H9 (cell line): ENCODE measurements around the gene TENM4. TPM values are rescaled to one million over a fixed set of nuclear protein-coding genes. Genes with fewer than 3 reads are reported as not detected.
A peak's percentile ranks its signal among the peaks of the same experiment; 100 is the strongest.

Source experiments
- DNase-seq: peaks from one replicate; pipeline ENCODE4 v3.0.0-alpha.2; 2017
- H2AFZ ChIP-seq: one replicate; pipeline ENCODE4 v1.6.1; 2013; ENCODE audit warnings: mild to moderate bottlenecking, low read length, control low read depth, moderate library complexity
- H2AK5ac ChIP-seq: 2 replicates; pipeline ENCODE4 v1.6.1; 2013; ENCODE audit warnings: low read length, control low read depth, mixed read lengths; ENCODE audit not compliant: insufficient read length
- H2BK120ac ChIP-seq: one replicate; pipeline ENCODE4 v1.6.1; 2013; ENCODE audit warnings: low read depth, mild to moderate bottlenecking, low read length, control low read depth, inconsistent platforms; ENCODE audit not compliant: poor library complexity, severe bottlenecking
- H2BK12ac ChIP-seq: 2 replicates; pipeline ENCODE4 v1.6.1; 2013; ENCODE audit warnings: low read length, control low read depth, mixed read lengths, low read depth; ENCODE audit not compliant: insufficient read length
- H2BK15ac ChIP-seq: 2 replicates; pipeline ENCODE4 v1.6.1; 2013; ENCODE audit warnings: low read depth, low read length, control low read depth
- H2BK20ac ChIP-seq: one replicate; pipeline ENCODE4 v1.6.1; 2013; ENCODE audit warnings: low read depth, mild to moderate bottlenecking, low read length, control low read depth, inconsistent platforms; ENCODE audit not compliant: poor library complexity, severe bottlenecking
- H2BK5ac ChIP-seq: 2 replicates; pipeline ENCODE4 v1.6.1; 2013; ENCODE audit warnings: low read length, control low read depth, mixed read lengths; ENCODE audit not compliant: insufficient read length
- H3K14ac ChIP-seq: 2 replicates; pipeline ENCODE4 v1.6.1; 2013; ENCODE audit warnings: low read length, control low read depth; ENCODE audit not compliant: insufficient read depth
- H3K18ac ChIP-seq: 2 replicates; pipeline ENCODE4 v1.6.1; 2013; ENCODE audit warnings: low read depth, mild to moderate bottlenecking, mixed read lengths, low read length, control low read depth; ENCODE audit not compliant: insufficient read length
- H3K23ac ChIP-seq: 2 replicates; pipeline ENCODE4 v1.6.1; 2013; ENCODE audit warnings: low read length, control low read depth, mixed read lengths, low read depth; ENCODE audit not compliant: insufficient read length
- H3K23me2 ChIP-seq: 2 replicates; pipeline ENCODE4 v1.6.1; 2013; ENCODE audit warnings: low read depth, mild to moderate bottlenecking, mixed read lengths, low read length, control low read depth; ENCODE audit not compliant: insufficient read length, poor library complexity, severe bottlenecking
- H3K27ac ChIP-seq: 2 replicates; pipeline ENCODE4 v1.5.1; 2013; ENCODE audit warnings: low read length, control low read depth, mixed read lengths, low read depth; ENCODE audit not compliant: insufficient read length
- H3K27me3 ChIP-seq: 2 replicates; pipeline ENCODE4 v1.6.1; 2013; ENCODE audit warnings: low read length, control low read depth, inconsistent platforms; ENCODE audit not compliant: insufficient read depth
- H3K4ac ChIP-seq: 2 replicates; pipeline ENCODE4 v1.6.1; 2013; ENCODE audit warnings: low read depth, mild to moderate bottlenecking, control low read depth, inconsistent platforms, low read length, moderate library complexity
- H3K4me1 ChIP-seq: 2 replicates; pipeline ENCODE4 v1.6.1; 2013; ENCODE audit warnings: low read length, control low read depth, inconsistent platforms; ENCODE audit not compliant: insufficient read depth
- H3K4me2 ChIP-seq: 2 replicates; pipeline ENCODE4 v1.6.1; 2013; ENCODE audit warnings: low read length, control low read depth, mixed read lengths; ENCODE audit not compliant: insufficient read length, insufficient read depth
- H3K56ac ChIP-seq: 2 replicates; pipeline ENCODE4 v1.6.1; 2013; ENCODE audit warnings: low read depth, mild to moderate bottlenecking, mixed read lengths, low read length, control low read depth; ENCODE audit not compliant: insufficient read length
- H3K79me1 ChIP-seq: 2 replicates; pipeline ENCODE4 v1.6.1; 2013; ENCODE audit warnings: low read depth, mild to moderate bottlenecking, moderate library complexity, low read length, control low read depth, inconsistent platforms; ENCODE audit not compliant: insufficient read depth, poor library complexity, severe bottlenecking
- H3K79me2 ChIP-seq: 2 replicates; pipeline ENCODE4 v1.6.1; 2013; ENCODE audit warnings: low read length, control low read depth, inconsistent platforms; ENCODE audit not compliant: insufficient read depth
- H3K9ac ChIP-seq: 2 replicates; pipeline ENCODE4 v1.6.1; 2013; ENCODE audit warnings: low read length, control low read depth, mixed read lengths; ENCODE audit not compliant: insufficient read length; ENCODE audit errors: extremely low read depth
- H3K9me3 ChIP-seq: one replicate; pipeline ENCODE4 v1.6.1; 2013; ENCODE audit warnings: low read depth, low read length, inconsistent platforms; ENCODE audit not compliant: control insufficient read depth
- H3T11ph ChIP-seq: one replicate; pipeline ENCODE4 v1.6.1; 2013; ENCODE audit warnings: mild to moderate bottlenecking, low read length, control low read depth, inconsistent platforms
- H4K20me1 ChIP-seq: one replicate; pipeline ENCODE4 v1.6.1; 2013; ENCODE audit not compliant: control insufficient read depth, insufficient read length, insufficient read depth
- H4K5ac ChIP-seq: 2 replicates; pipeline ENCODE4 v1.6.1; 2013; ENCODE audit warnings: low read depth, mild to moderate bottlenecking, mixed read lengths, low read length, control low read depth; ENCODE audit not compliant: insufficient read length
- H4K8ac ChIP-seq: replicated peaks from 2 replicates; pipeline ENCODE4 v1.6.1; 2013; ENCODE audit warnings: low read length, control low read depth, mixed read lengths, low read depth; ENCODE audit not compliant: insufficient read length
- H4K91ac ChIP-seq: 2 replicates; pipeline ENCODE4 v1.6.1; 2013; ENCODE audit warnings: low read depth, mild to moderate bottlenecking, moderate library complexity, mixed read lengths, low read length, control low read depth; ENCODE audit not compliant: insufficient read length
- H3K27ac Mint-ChIP-seq, 3 experiments: 2 replicates in 2 of 3; 3 replicates in 1 of 3; pipeline ENCODE4 v1.8.0; 2020 to 2021; ENCODE audit warnings: mixed read lengths in 3 of 3, mild to moderate bottlenecking in 1 of 3, moderate library complexity in 1 of 3
- H3K27me3 Mint-ChIP-seq: 2 replicates; pipeline ENCODE4 v1.8.0; 2021; ENCODE audit warnings: low read depth, mild to moderate bottlenecking, moderate library complexity, mixed read lengths
- H3K36me3 Mint-ChIP-seq, 3 experiments: 2 replicates in 2 of 3; 3 replicates in 1 of 3; pipeline ENCODE4 v1.8.0; 2020 to 2021; ENCODE audit warnings: low read depth in 3 of 3, mixed read lengths in 3 of 3; ENCODE audit not compliant: insufficient read depth in 1 of 3
- H3K4me1 Mint-ChIP-seq, 2 experiments: 2 replicates each; pipeline ENCODE4 v1.8.0; 2020; ENCODE audit warnings: mixed read lengths in 2 of 2
- H3K4me3 Mint-ChIP-seq, 2 experiments: 2 replicates in 1 of 2; 3 replicates in 1 of 2; pipeline ENCODE4 v1.8.0; 2020 to 2021; ENCODE audit warnings: mild to moderate bottlenecking in 2 of 2, mixed read lengths in 2 of 2, moderate library complexity in 1 of 2
- H3K9me3 Mint-ChIP-seq, 2 experiments: 2 replicates in 1 of 2; 3 replicates in 1 of 2; pipeline ENCODE4 v1.8.0; 2020; ENCODE audit warnings: mild to moderate bottlenecking in 2 of 2, mixed read lengths in 2 of 2, moderate library complexity in 1 of 2
- WGBS: extraction: QIAGEN DNeasy Blood & Tissue Kit; methylation state at CpG from one replicate; pipeline ENCODE4 v1.1.7; 2013; ENCODE audit warnings: missing lambda C conversion rate, low lambda C conversion rate, mixed read lengths; ENCODE audit not compliant: insufficient read length; ENCODE audit errors: extremely low coverage; 5-methylcytosine and 5-hydroxymethylcytosine counted together
- total RNA-seq: library from RNA; stranded (reverse); gene quantifications from 2 replicates; pipeline ENCODE4 v1.2.1, GENCODE V29; 2021
- TF ChIP-seq, protein P1 (sequence below): fragments of 200-600 bp; sonication (generic); conservative IDR thresholded peaks from 3 replicates; pipeline ENCODE4 v1.8.0; 2021; ENCODE audit warnings: antibody characterized with exemption, mild to moderate bottlenecking

The TENM4 gene
- total RNA-seq, 1 experiment from 2014 or later, result 4.6 TPM

DNA sequence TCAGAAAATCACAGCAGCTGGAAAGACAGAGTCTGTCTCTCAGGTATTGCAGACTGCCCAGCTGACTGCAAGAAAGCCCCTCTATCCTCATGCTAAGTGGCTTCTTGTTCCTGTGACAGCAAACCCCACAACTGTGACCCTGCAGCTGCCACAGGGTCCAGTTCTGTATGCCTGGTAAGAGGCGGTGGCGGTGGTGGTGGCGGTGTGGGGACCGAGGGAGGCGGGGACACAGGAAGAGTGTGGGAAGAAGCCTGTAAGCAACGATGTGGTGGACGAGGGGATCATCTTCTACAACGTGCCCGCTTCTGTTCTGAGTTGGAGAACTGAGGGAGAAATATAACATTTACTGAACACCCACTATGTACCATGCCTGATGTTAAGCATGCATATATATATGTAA, 112.4 kb downstream of the TENM4 start:
- H2BK5ac ChIP-seq, result no peak overlapping the region
- no peaks in the 10 kb centered on the region for H3K23me2 ChIP-seq
- peaks cover 41 to 44% of the 10 kb centered on the region in 2 experiments for H3K4me1 Mint-ChIP-seq
- no peak overlapping the region for H3K4ac ChIP-seq
- H2BK120ac ChIP-seq, result no peak overlapping the region
- H4K8ac ChIP-seq, result no peak overlapping the region
- no peak overlapping the region for H2BK15ac ChIP-seq
- H2BK20ac ChIP-seq, result no peak overlapping the region
- H4K5ac ChIP-seq, result no peak overlapping the region
- no peaks in the 10 kb centered on the region for H3K36me3 Mint-ChIP-seq
- no peaks in the 10 kb centered on the region for H3K79me2 ChIP-seq
- no peak for DNase-seq
- no peak overlapping the region for H4K91ac ChIP-seq
- H2AFZ ChIP-seq, result no peak overlapping the region
- H3K4me3 Mint-ChIP-seq, result no peak overlapping the region
- no peak overlapping the region for H3T11ph ChIP-seq
- no peak overlapping the region for H2BK12ac ChIP-seq
- H3K4me2 ChIP-seq, result no peak overlapping the region
- no peak overlapping the region for H3K9ac ChIP-seq
- H3K9me3 ChIP-seq, result no peaks in the 10 kb centered on the region
- H2AK5ac ChIP-seq, result no peak overlapping the region
- H4K20me1 ChIP-seq, result no peaks in the 10 kb centered on the region
- H3K4me1 ChIP-seq, result peaks cover 3% of the 10 kb centered on the region; the same call in 1 of the 2 replicates
- no peak overlapping the region for H3K56ac ChIP-seq
- no CpG with 5 or more reads among the region's 9 CpGs for WGBS
- H3K18ac ChIP-seq, result no peak overlapping the region
- TF ChIP-seq, protein P1, sequence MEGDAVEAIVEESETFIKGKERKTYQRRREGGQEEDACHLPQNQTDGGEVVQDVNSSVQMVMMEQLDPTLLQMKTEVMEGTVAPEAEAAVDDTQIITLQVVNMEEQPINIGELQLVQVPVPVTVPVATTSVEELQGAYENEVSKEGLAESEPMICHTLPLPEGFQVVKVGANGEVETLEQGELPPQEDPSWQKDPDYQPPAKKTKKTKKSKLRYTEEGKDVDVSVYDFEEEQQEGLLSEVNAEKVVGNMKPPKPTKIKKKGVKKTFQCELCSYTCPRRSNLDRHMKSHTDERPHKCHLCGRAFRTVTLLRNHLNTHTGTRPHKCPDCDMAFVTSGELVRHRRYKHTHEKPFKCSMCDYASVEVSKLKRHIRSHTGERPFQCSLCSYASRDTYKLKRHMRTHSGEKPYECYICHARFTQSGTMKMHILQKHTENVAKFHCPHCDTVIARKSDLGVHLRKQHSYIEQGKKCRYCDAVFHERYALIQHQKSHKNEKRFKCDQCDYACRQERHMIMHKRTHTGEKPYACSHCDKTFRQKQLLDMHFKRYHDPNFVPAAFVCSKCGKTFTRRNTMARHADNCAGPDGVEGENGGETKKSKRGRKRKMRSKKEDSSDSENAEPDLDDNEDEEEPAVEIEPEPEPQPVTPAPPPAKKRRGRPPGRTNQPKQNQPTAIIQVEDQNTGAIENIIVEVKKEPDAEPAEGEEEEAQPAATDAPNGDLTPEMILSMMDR, result no peak
- no peak overlapping the region for H3K27ac ChIP-seq
- no peak overlapping the region for H3K14ac ChIP-seq
- no peak overlapping the region for H3K23ac ChIP-seq
- H3K27me3 ChIP-seq, result no peaks in the 10 kb centered on the region
- peaks cover 10% of the 10 kb centered on the region; the same call in 1 of the 2 replicates for H3K27me3 Mint-ChIP-seq
- no peaks in the 10 kb centered on the region for H3K79me1 ChIP-seq
- no peaks in the 10 kb centered on the region for H3K9me3 Mint-ChIP-seq
- H3K27ac Mint-ChIP-seq, result peak overlapping the region in 1 of 3 experiments; percentile 53; a peak in 1 of 7 replicates
